Neural cell (in vitro differentiated cells): ENCODE data around the gene RALGPS1. TPM values are rescaled to one million over a fixed set of nuclear protein-coding genes. Genes with fewer than 3 reads are reported as not detected.

ENCODE experiments used
- H2AFZ ChIP-seq: fragments of 200-600, 300-800 bp; sonication (generic), shearing (Covaris generic); 2 replicates; pipeline ENCODE4 v1.6.0; 2014; ENCODE audit warnings: low read depth, mild to moderate bottlenecking, antibody characterized with exemption, low read length, moderate library complexity
- H3F3A ChIP-seq: fragments of 200-600 bp; shearing (Covaris generic); 2 replicates; pipeline ENCODE4 v1.6.1; 2016; ENCODE audit warnings: mild to moderate bottlenecking, moderate library complexity, mixed read lengths, antibody characterized with exemption, low read length; ENCODE audit not compliant: insufficient read depth, poor library complexity, severe bottlenecking
- H3K27ac ChIP-seq: fragments of 200-600, 300-800 bp; sonication (generic), shearing (Covaris generic); 2 replicates; pipeline ENCODE4 v1.5.1; 2014; ENCODE audit warnings: mild to moderate bottlenecking, low read length, moderate library complexity
- H3K27me3 ChIP-seq: fragments of 300-800, 200-600 bp; sonication (generic), shearing (Covaris generic); 2 replicates; pipeline ENCODE4 v1.6.0; 2014; ENCODE audit warnings: mild to moderate bottlenecking, low read depth, low read length, moderate library complexity; ENCODE audit not compliant: insufficient read depth
- H3K36me3 ChIP-seq: fragments of 300-800, 200-600 bp; sonication (generic), shearing (Covaris generic); 2 replicates; pipeline ENCODE4 v1.5.1; 2014; ENCODE audit warnings: mild to moderate bottlenecking, antibody characterized with exemption, low read length, moderate library complexity; ENCODE audit not compliant: insufficient read depth
- H3K4me2 ChIP-seq: fragments of 300-800, 200-600 bp; sonication (generic), shearing (Covaris generic); 2 replicates; pipeline ENCODE4 v1.6.0; 2014; ENCODE audit warnings: mild to moderate bottlenecking, low read length
- H3K4me3 ChIP-seq: fragments of 300-800, 200-600 bp; sonication (generic), shearing (Covaris generic); 2 replicates; pipeline ENCODE4 v1.5.1; 2014; ENCODE audit warnings: mild to moderate bottlenecking, low read length, moderate library complexity
- H3K79me2 ChIP-seq: fragments of 200-600 bp; shearing (Covaris generic); replicated peaks from 2 replicates; pipeline ENCODE4 v1.6.0; 2014; ENCODE audit warnings: mild to moderate bottlenecking, low read length, moderate library complexity; ENCODE audit not compliant: insufficient read depth
- H3K9ac ChIP-seq: fragments of 300-800, 200-600 bp; sonication (generic), shearing (Covaris generic); 2 replicates; pipeline ENCODE4 v1.6.1; 2016; ENCODE audit warnings: mild to moderate bottlenecking, low read length, mixed read lengths
- H3K9me2 ChIP-seq: fragments of 200-600 bp; shearing (Covaris generic); 2 replicates; pipeline ENCODE4 v1.6.1; 2016; ENCODE audit warnings: mild to moderate bottlenecking, low read length, mixed read lengths; ENCODE audit not compliant: insufficient read depth
- H3K9me3 ChIP-seq: fragments of 200-600, 300-800 bp; sonication (generic), shearing (Covaris generic); 2 replicates; pipeline ENCODE4 v1.6.1; 2016; ENCODE audit warnings: mild to moderate bottlenecking, mixed run types, low read length, moderate library complexity, mixed read lengths
- H4K20me1 ChIP-seq: fragments of 200-600 bp; shearing (Covaris generic); 2 replicates; pipeline ENCODE4 v1.6.1; 2016; ENCODE audit warnings: mild to moderate bottlenecking, mixed run types; ENCODE audit not compliant: insufficient read depth
- EP300 ChIP-seq: fragments of 450-650 bp; conservative IDR thresholded peaks from 2 replicates; pipeline ENCODE4 v1.6.1; 2014; ENCODE audit warnings: antibody characterized with exemption, mild to moderate bottlenecking, moderate library complexity; ENCODE audit not compliant: poor library complexity, severe bottlenecking
- EZH2 ChIP-seq: fragments of 200-600, 300-800 bp; shearing (Covaris generic), sonication (generic); IDR thresholded peaks from 2 replicates; pipeline ENCODE4 v1.6.1; 2014; ENCODE audit warnings: antibody characterized with exemption, low read length, borderline replicate concordance, mild to moderate bottlenecking; ENCODE audit not compliant: insufficient read depth, poor library complexity, severe bottlenecking
- MXI1 ChIP-seq: fragments of 450-650 bp; conservative IDR thresholded peaks from 2 replicates; pipeline ENCODE4 v1.6.1; 2014; ENCODE audit warnings: antibody characterized with exemption, mild to moderate bottlenecking; ENCODE audit not compliant: poor library complexity, severe bottlenecking
- POLR2AphosphoS5 ChIP-seq: IDR thresholded peaks from 2 replicates; pipeline ENCODE4 v1.6.1; 2012
- RAD21 ChIP-seq: fragments of 450-650 bp; conservative IDR thresholded peaks from 2 replicates; pipeline ENCODE4 v1.6.1; 2014; ENCODE audit warnings: antibody characterized with exemption, mild to moderate bottlenecking, moderate library complexity
- SMC3 ChIP-seq: fragments of 450-650 bp; conservative IDR thresholded peaks from 2 replicates; pipeline ENCODE4 v1.6.1; 2014; ENCODE audit warnings: antibody characterized with exemption, mild to moderate bottlenecking, moderate library complexity; ENCODE audit not compliant: poor library complexity
- TAF1 ChIP-seq: IDR thresholded peaks from 2 replicates; pipeline ENCODE4 v1.6.1; 2012; ENCODE audit warnings: low read depth
- polyA plus RNA-seq: library from polyadenylated mRNA; depleted of rRNA; stranded (reverse); fragments of >200 nt; gene quantifications from 2 replicates; pipeline ENCODE4 v1.2.3, GENCODE V29; 2014
- TF ChIP-seq, protein P1 (sequence below): IDR thresholded peaks from 2 replicates; pipeline ENCODE4 v1.6.1; 2012; ENCODE audit warnings: borderline replicate concordance
- TF ChIP-seq, protein P2 (sequence below): fragments of 450-650 bp; IDR thresholded peaks from 2 replicates; pipeline ENCODE4 v1.5.1; 2014; ENCODE audit warnings: antibody characterized with exemption, mild to moderate bottlenecking, moderate library complexity; ENCODE audit not compliant: poor library complexity, severe bottlenecking

The RALGPS1 gene
- polyA plus RNA-seq, 1 donor from 2014 or later: 37.1 TPM

DNA sequence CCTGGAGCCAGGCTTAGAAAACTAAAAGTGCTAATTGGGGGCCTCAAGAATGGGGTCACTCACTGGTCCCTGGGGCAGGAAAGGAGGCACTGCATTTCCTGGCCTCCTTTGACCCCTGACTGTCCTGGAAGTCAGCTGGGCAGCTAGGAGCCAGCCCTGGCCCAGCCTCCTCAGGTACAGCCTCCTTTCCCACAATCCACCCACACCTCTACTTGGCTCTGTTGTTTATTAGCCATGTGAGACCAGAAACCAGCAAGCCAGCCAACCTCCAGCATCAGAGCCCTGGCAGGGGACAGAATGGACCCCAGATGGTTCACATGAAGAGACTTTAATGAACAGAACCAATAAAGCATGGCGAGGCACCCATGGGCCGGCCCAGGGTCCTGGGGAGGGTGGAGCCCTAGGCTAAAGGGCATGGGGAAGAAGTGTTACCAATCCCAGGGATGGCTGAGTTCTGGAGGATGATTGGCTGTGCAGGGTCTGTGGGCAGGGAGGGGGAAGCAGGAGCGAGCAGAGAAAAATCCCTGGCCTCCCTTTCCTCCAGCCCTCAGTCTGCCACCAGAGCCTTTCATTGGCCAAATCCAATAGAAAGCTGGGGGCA lies 263.2 kb downstream of the RALGPS1 start:
- H4K20me1 ChIP-seq: no peaks in the 10 kb centered on the region
- H3K9me2 ChIP-seq: no peaks in the 10 kb centered on the region
- H2AFZ ChIP-seq: no peak overlapping the region
- H3K79me2 ChIP-seq: no peaks in the 10 kb centered on the region
- no peaks in the 10 kb centered on the region for H3F3A ChIP-seq
- no peak overlapping the region for H3K4me3 ChIP-seq
- H3K27ac ChIP-seq: no peak overlapping the region
- H3K4me2 ChIP-seq: no peak overlapping the region
- no peaks in the 10 kb centered on the region for H3K9me3 ChIP-seq
- no peak overlapping the region for H3K9ac ChIP-seq
- TF ChIP-seq, protein P1, sequence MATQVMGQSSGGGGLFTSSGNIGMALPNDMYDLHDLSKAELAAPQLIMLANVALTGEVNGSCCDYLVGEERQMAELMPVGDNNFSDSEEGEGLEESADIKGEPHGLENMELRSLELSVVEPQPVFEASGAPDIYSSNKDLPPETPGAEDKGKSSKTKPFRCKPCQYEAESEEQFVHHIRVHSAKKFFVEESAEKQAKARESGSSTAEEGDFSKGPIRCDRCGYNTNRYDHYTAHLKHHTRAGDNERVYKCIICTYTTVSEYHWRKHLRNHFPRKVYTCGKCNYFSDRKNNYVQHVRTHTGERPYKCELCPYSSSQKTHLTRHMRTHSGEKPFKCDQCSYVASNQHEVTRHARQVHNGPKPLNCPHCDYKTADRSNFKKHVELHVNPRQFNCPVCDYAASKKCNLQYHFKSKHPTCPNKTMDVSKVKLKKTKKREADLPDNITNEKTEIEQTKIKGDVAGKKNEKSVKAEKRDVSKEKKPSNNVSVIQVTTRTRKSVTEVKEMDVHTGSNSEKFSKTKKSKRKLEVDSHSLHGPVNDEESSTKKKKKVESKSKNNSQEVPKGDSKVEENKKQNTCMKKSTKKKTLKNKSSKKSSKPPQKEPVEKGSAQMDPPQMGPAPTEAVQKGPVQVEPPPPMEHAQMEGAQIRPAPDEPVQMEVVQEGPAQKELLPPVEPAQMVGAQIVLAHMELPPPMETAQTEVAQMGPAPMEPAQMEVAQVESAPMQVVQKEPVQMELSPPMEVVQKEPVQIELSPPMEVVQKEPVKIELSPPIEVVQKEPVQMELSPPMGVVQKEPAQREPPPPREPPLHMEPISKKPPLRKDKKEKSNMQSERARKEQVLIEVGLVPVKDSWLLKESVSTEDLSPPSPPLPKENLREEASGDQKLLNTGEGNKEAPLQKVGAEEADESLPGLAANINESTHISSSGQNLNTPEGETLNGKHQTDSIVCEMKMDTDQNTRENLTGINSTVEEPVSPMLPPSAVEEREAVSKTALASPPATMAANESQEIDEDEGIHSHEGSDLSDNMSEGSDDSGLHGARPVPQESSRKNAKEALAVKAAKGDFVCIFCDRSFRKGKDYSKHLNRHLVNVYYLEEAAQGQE: no peak
- no peak for TF ChIP-seq SMC3
- no peak for TF ChIP-seq RAD21
- TF ChIP-seq EP300: no peak
- no peak for TF ChIP-seq MXI1
- no peak for TF ChIP-seq POLR2AphosphoS5
- no peak for TF ChIP-seq TAF1
- TF ChIP-seq, protein P2, sequence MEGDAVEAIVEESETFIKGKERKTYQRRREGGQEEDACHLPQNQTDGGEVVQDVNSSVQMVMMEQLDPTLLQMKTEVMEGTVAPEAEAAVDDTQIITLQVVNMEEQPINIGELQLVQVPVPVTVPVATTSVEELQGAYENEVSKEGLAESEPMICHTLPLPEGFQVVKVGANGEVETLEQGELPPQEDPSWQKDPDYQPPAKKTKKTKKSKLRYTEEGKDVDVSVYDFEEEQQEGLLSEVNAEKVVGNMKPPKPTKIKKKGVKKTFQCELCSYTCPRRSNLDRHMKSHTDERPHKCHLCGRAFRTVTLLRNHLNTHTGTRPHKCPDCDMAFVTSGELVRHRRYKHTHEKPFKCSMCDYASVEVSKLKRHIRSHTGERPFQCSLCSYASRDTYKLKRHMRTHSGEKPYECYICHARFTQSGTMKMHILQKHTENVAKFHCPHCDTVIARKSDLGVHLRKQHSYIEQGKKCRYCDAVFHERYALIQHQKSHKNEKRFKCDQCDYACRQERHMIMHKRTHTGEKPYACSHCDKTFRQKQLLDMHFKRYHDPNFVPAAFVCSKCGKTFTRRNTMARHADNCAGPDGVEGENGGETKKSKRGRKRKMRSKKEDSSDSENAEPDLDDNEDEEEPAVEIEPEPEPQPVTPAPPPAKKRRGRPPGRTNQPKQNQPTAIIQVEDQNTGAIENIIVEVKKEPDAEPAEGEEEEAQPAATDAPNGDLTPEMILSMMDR: no peak
- no peak for TF ChIP-seq EZH2
- no peaks in the 10 kb centered on the region for H3K27me3 ChIP-seq
- peaks cover 6% of the 10 kb centered on the region for H3K36me3 ChIP-seq

DNA sequence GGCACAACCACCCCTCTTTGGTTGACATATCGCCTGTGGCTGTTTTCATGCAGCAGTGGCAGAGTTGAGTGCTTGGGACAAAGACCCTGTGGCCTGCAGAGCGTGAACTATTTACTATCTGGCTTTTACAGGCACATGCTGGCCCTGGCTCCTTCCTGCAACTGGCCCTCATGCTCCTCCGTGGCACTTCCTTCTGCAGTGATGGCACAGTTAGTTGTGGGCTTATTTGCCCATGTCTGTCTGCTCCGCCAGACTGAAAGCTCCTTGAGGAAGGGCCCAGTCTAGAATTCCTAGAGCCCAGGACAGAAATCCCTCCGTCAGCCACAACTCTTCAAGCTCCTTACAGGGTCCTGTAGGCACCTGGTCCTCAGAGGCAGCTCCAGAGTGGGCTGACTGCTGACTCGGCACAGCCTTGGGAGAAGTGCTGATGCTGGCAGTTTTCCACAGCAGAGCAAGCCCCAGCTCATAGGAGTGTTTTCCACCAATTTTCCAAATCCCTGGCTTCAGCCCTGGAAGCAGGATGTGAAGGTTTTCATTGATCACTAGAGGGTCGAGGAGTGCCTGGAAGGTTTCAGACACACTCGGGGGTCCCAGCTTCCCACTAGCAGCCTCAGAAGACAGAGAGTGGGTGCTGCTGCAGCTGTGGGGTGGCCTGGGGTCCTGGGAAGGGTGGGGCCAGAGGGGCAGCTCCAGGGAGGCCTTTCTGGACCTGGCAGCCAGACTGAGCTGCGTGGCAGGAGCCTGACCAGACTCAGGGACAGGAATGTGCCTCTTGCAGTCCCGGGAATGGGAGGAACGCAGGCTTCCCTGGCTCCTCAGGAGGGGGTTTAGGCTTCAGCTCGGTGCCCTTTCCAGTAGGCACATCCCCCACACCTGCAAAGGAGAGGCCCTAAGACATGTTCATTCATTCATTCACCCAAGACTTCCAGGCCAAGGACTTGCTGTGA lies 264.4 kb downstream of the RALGPS1 start:
- no peak overlapping the region for H3K4me3 ChIP-seq
- H3K9me2 ChIP-seq: no peaks in the 10 kb centered on the region
- H3K27me3 ChIP-seq: no peaks in the 10 kb centered on the region
- H3K9ac ChIP-seq: no peak overlapping the region
- peaks cover 6% of the 10 kb centered on the region for H3K36me3 ChIP-seq
- no peak overlapping the region for H3K4me2 ChIP-seq
- H3K27ac ChIP-seq: no peak overlapping the region
- H2AFZ ChIP-seq: no peak overlapping the region
- TF ChIP-seq, protein P1: no peak
- TF ChIP-seq EP300 (no peak), SMC3 (no peak), EZH2 (no peak), MXI1 (no peak), RAD21 (no peak), POLR2AphosphoS5 (no peak), TAF1 (no peak)
- TF ChIP-seq, protein P2: no peak
- H3K79me2 ChIP-seq: no peaks in the 10 kb centered on the region
- H3K9me3 ChIP-seq: no peaks in the 10 kb centered on the region
- H3F3A ChIP-seq: no peaks in the 10 kb centered on the region
- no peaks in the 10 kb centered on the region for H4K20me1 ChIP-seq
